ENCODE results near the gene OVOL3.

DNA sequence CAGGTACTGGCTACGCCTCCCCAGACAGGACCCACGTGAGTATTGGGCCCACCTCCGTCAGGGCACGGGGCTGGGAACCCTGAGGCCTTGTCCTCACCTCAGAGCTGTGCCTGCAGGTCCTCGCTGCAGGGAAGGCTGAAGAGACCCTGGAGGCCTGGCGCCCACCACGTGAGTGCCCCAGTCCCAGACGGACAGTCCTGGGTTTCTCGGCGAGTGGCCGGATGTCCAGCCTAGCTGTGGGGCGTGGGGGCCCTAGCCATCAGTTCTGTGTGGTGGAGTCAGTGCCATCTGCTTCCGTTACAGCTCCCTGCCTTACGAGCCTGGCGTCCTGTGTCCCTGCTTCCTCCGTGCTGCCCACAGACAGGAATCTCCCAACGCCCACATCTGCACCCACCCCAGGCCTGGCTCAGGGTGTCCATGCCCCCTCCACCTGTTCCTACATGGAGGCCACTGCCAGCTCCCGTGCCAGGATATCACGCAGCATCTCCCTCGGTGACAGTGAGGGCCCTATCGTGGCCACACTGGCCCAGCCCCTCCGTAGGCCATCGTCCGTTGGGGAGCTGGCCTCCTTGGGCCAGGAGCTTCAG is 7.8 kb upstream of the OVOL3 start:
- TF ChIP-seq POLR2A (IDR thresholded peaks at IDR 0.05; ENCODE audit: low read depth, low read length) (no peak), POLR2AphosphoS5 (IDR thresholded peaks at IDR 0.05; ENCODE audit: low read depth, low read length) (no peak)

All from GM12891 (cell line).